GM18498 (cell line): ENCODE data around the gene TMEM132E.

Source experiments
- ATAC-seq: cut with Tn5 transposase; IDR thresholded peaks from one replicate; pipeline ENCODE4 v1.9.1; 2021; ENCODE audit warnings: mild to moderate bottlenecking, moderate library complexity; ENCODE audit not compliant: unreplicated experiment

TMEM132E gene

DNA sequence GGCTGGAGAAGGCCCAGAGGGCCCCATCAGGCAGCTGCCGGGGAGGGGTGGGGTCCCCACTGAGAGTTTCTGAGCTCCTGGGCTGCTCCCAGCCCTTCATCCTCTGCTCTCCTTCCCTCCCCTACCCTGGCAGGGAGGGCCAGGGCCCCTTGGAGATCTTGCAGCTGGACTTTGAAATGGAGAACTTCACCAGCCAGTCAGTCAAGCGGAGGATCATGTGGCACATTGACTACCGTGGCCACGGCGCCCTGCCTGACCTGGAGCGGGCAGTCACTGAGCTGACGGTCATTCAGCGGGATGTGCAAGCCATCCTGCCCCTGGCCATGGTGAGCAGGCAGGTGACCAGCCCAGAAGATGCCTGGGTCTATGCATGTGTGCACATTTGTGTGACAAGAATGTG, 49.5 kb downstream of the TMEM132E start:
- ATAC-seq: no peak

DNA sequence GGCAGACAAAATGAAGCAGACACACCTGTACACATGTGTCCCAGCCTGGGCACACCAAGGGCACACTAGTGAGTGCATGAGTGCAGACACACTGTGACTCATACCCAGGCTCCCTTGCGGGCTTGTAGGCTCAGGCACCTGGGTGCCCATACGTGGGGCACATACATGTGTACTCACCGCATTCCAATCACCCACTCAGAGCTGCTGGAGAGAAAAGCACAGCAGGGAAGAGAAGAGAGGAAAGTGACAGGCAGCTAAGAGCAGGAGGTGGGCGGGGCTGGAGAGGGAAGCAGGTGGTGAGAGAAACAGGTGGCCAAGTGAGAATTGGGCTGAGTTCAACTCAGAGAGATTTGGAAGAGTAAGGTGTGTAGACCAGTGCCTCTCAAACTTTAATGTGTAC, 54.0 kb downstream of the TMEM132E start:
- ATAC-seq: no peak

- ATAC-seq: no peak
These were observed 54.4 kb downstream of the TMEM132E start for GRCh38 chr17:34633760-34634159.

GRCh38 chr17:34634551-34635160, 55.3 kb downstream of the TMEM132E start:
- no peak for ATAC-seq

- no peak for ATAC-seq
These were observed 56.5 kb downstream of the TMEM132E start for GRCh38 chr17:34635876-34636275.

GRCh38 chr17:34637041-34637547, 57.7 kb downstream of the TMEM132E start:
- ATAC-seq: no peak

GRCh38 chr17:34637548-34638525, 58.5 kb downstream of the TMEM132E start:
- ATAC-seq: peak; percentile 80

DNA sequence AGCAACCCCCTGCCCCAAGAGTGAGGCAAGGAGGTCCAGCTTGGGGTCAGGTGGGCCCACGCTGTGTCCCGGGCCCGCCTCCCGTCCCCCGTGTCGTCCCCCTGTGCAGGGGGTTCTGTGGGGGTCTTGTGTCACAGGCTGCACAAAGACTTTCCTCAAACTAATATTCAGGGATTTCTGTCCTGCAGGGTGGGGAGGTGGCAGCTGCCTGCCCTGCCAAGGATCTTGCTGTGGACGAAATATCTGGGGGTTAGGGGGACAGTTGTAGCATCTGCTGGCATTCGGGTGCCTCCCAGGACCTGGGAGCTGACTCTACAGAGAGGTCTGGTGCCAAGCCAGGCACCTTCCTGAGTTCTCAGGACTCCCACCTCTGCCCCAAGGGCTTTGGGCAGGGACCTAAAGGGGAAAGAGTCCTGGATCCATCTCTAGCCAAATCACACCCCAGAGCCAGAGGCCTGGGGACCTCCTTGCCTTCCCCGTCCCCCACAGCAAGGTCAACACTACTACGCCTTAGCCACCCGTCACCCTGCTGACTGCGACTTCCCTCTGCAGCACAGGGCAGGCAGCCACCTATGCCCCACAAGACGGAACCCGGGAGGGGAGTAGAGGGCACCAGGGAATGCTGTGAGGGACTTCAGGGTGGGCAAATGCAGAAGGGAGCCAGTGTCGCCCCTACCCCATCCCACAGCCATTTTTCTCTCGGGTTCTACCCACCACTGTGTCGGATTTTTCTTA, 59.3 kb downstream of the TMEM132E start:
- ATAC-seq: no peak

- ATAC-seq: no peak
These were observed 60.5 kb downstream of the TMEM132E start for GRCh38 chr17:34639706-34640425.

DNA sequence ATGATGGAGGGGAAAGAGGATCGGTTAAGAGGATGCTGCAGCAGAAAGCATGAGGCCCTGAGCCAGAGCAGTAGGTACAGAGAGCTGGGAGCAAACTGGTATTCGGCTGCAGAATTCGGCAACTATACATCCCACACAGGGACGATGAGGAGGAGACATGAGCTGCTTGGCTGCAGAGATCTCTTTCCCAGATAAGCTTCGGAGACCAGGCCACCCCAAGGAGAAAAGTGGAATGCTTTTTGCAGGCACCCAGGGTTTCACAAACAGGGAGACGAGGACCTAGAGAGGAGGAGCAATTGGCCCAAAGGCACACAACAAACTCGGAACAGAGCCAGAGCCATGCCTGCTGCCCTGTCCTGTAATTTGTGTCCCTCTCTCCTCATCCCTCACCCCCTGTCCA, 62.0 kb downstream of the TMEM132E start:
- no peak for ATAC-seq

DNA sequence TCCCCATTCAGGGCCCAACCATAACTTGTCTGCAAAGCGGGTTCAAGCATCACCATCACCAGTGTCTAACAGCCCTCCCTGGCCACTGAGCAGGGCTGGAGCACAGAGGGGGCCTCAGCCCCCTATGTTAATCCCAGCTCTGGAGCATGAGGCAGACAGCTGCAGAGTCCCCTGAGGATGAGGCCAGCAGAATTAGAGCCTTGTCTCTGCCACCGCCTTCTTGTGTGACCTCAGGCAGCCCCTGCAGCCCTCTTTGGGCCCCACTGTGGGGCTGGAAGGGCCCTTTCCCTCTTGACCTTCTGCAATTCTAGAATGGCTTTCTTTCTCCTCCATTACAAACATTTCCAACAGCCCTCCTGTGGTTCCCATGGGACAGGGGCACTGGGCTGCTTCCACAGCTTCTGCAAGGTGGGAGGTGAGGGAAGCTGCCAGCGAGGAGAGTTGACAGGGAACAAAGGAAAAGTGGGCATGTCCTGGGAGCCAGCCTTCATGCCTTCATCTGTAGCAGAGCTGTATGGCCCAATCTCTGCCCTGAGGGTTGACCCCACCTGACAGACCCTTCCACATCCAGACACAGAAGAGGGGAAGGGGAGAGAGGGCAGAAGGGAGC, 65.7 kb downstream of the TMEM132E start:
- ATAC-seq: no peak

DNA sequence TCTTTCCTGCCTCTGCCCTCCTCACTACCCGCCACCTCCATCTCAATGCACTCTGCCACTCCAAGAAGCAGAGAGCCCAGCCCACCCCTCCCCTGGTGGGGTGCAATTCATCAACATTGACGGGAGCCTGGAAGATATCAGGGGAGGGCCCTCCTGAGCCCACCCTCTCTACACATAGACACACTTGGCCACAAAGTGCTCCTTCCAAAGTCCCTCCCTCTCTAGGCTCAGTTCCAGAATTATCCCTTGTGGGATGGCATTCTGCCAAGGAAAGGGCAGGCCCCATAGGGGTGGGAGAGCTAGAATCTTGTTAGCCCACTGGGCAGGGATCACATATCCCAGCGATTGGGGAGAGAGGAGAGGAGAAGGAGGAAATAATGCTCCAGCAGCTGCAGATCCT, 66.2 kb downstream of the TMEM132E start:
- ATAC-seq: no peak

DNA sequence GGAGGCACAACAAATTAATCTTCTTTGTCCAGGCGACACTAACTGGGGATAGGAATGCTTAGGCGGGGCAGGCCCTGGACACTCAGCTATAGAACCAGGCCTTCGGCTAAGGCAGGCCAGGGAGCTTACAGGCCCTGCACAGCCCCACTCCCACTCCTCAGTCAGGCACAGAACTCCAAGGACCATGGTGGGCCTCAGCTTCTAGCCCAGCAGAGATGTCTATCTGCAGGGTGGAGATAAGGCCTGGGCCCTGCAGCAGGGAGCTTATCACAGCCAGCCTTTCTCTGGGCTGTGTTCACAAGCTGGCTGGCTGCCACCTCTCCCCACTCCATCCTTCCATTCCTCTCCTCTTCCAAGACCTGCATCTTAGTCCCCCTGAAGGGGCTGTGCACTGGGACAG, 68.1 kb downstream of the TMEM132E start:
- ATAC-seq: no peak

GRCh38 chr17:34650051-34650750, 70.8 kb downstream of the TMEM132E start:
- ATAC-seq: no peak

DNA sequence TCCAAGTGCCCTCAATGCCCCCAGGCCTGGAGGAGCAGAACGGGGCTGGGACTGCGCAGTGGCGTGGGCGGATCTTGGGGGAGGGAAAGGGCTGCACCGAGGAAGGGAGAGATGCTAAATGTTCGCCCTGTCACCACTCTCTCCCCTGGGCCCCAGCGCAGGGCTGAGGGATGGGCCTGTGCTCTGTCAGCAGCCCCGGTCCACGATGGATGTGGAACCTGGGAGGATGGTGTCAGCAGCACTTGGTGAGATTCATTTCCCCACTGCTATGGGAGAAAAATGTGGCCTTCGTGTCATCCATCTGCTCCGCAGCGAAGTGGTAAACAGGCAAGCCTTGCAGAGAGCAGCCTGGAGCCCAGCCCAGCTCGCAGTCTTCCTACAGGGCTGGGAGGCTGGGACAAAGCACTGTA, 72.0 kb downstream of the TMEM132E start:
- no peak for ATAC-seq

GRCh38 chr17:34652021-34652555, 72.7 kb downstream of the TMEM132E start:
- ATAC-seq: no peak

DNA sequence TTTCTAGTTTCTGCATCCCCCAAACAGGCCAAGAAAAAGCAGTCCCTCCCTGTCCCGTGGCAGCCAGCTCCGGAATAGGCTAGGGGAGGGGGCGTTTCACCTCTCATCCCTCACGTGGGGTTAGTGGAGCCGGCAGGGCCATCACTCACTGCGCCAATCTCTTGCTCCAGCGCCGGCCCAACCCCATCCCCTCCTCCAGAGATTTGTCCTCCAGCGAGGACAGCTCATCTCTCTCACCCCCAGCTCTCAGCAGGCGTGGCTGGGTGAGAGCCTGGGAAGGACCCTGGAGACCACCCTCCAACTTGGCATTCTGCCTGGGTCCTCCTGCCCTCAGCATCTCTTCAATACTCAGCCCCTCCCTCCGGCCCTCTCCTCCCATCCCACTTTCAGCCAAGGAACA, 74.1 kb downstream of the TMEM132E start:
- ATAC-seq: no peak

DNA sequence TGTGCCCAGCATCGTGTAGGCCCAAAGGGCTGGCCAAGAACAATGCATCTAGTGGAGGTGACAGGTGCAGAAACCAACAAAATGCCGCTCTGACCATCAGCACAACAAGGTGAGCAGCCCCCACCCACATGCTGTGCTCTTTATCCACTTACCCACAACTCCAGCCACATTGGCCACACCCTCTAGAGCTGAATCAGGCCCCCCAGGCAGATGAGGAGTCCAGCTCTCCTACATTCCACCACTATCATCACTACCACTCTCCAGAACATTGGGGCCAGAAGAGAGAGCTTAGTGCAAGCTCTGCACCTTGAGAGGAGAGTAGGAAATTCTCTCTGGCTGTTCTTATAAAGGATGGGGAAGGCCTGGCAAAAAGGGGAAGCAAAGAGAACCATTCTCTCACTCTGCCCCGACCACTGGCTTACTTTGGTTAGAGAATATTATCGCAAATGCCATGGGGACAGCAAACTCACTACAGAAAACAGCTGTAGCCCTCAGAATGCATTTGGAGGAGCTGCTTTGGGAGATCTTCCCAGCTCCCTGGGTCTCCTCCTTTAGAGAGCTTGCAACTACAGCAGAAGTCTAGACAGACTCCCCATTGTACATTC, 75.0 kb downstream of the TMEM132E start:
- no peak for ATAC-seq

DNA sequence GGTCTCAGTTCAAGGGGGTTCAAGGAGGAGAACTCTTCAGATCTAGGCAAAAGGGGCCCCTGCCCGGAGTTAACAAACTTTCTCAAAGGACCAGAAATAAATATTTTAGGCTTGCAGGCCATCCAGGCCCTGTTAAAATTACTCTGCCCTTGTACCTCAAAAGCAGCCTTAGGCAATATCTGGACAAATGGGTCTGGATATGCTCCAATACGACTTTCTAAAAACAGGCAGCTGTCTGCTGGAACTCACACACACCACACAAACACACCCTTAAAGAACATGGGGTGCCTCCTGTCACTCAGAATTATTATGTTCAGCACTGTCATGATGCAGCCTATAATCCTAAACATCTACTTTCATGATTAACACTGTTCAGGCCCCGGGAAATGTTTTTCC, 75.5 kb downstream of the TMEM132E start:
- no peak for ATAC-seq
